HCT116 (cell line): ENCODE results near the gene TPM2. TPM values are rescaled to one million over a fixed set of nuclear protein-coding genes. Genes with fewer than 3 reads are reported as not detected.

Experiments
- ATAC-seq: fragments of 200-7000 bp; cut with Tn5 transposase; 2 replicates; pipeline ENCODE4 v1.9.1; 2020; ENCODE audit warnings: mild to moderate bottlenecking, moderate library complexity
- BruUV-seq: library from RNA; stranded (reverse); fragments of 400-500 nt; replicated peaks from 2 replicates; lab custom pipeline; 2021; lab: Mats Ljungman, UMichigan
- CTCF ChIA-PET: fragments of 300-600 bp; sonication (Branson Sonifier 250); formaldehyde crosslinking; loops from one replicate; lab custom pipeline; 2021; ENCODE audit warnings: antibody characterized with exemption; lab: Charles Lee
- POLR2A ChIA-PET: fragments of 300-600, 350-600 bp; sonication (Branson Sonifier 250); formaldehyde crosslinking; loops from one replicate; lab custom pipeline; 2021; ENCODE audit warnings: antibody characterized with exemption; lab: Charles Lee
- RAD21 ChIA-PET, 2 experiments: fragments of 300-600 bp; sonication (Branson Sonifier 250); formaldehyde crosslinking; loops; one replicate each; lab custom pipeline; 2023; ENCODE audit warnings: low total read pairs in 2 of 2; ENCODE audit not compliant: uncharacterized antibody in 2 of 2, unreplicated experiment in 2 of 2, low non-redundant PET in 1 of 2; lab: Charles Lee
- DNase-seq: peaks from one replicate; pipeline ENCODE4 v3.0.0-alpha.2; 2010; ENCODE audit warnings: low read depth, low spot score
- H2AFZ ChIP-seq: fragments of 200-600 bp; shearing (Covaris generic), sonication (generic); 2 replicates; pipeline ENCODE4 v1.6.1; 2017; ENCODE audit warnings: low read depth, mixed run types, mixed read lengths, antibody characterized with exemption, low read length; ENCODE audit not compliant: poor library complexity, severe bottlenecking
- H3K27ac ChIP-seq: 2 replicates; pipeline ENCODE4 v1.5.1; 2012; ENCODE audit warnings: low read depth, low read length
- H3K27me3 ChIP-seq: fragments of 200-600 bp; sonication (generic); 2 replicates; pipeline ENCODE4 v1.6.1; 2016; ENCODE audit warnings: mixed run types, low read length, mixed read lengths; ENCODE audit not compliant: insufficient read depth
- H3K36me3 ChIP-seq, 2 experiments: fragments of 200-500 bp in 1 of 2; fragments of 200-600 bp in 1 of 2; sonication (Bioruptor generic) in 1 of 2; sonication (generic) in 1 of 2; 2 replicates each; pipeline versions ENCODE4 v1.5.1 to v1.6.1; 2014 to 2016; ENCODE audit warnings: low read length in 2 of 2, inconsistent platforms in 1 of 2, mixed read lengths in 1 of 2, mixed run types in 1 of 2; ENCODE audit not compliant: insufficient read depth in 2 of 2, control insufficient read depth in 1 of 2
- H3K4me1 ChIP-seq, 2 experiments: fragments of 200-600 bp in 1 of 2; sonication (generic) in 1 of 2; 2 replicates each; pipeline versions ENCODE4 v1.5.1 to v1.6.1; 2012 to 2017; ENCODE audit warnings: low read length in 2 of 2, inconsistent platforms in 1 of 2, mild to moderate bottlenecking in 1 of 2, mixed read lengths in 1 of 2, mixed run types in 1 of 2, moderate library complexity in 1 of 2; ENCODE audit not compliant: insufficient read depth in 2 of 2, control insufficient read depth in 1 of 2
- H3K4me2 ChIP-seq: fragments of 200-600 bp; sonication (generic); 2 replicates; pipeline ENCODE4 v1.6.1; 2017; ENCODE audit warnings: mixed run types, low read length, mixed read lengths
- H3K4me3 ChIP-seq, 2 experiments: fragments of 200-600 bp in 1 of 2; sonication (generic) in 1 of 2; replicated peaks in 1 of 2; 2 replicates each; pipeline ENCODE4 v1.5.1; 2011 to 2016; ENCODE audit warnings: low read length in 2 of 2, control low read depth in 1 of 2, low read depth in 1 of 2, mild to moderate bottlenecking in 1 of 2, mixed read lengths in 1 of 2, mixed run types in 1 of 2
- H3K79me2 ChIP-seq: fragments of 200-600 bp; sonication (generic); 2 replicates; pipeline ENCODE4 v1.6.1; 2017; ENCODE audit warnings: mild to moderate bottlenecking, mixed run types, low read length, moderate library complexity, mixed read lengths; ENCODE audit not compliant: insufficient read depth
- H3K9ac ChIP-seq: fragments of 200-600 bp; sonication (generic); 2 replicates; pipeline ENCODE4 v1.6.1; 2016; ENCODE audit warnings: low read length, mixed read lengths
- H3K9me2 ChIP-seq: fragments of 200-600 bp; sonication (generic), shearing (Covaris generic); 2 replicates; pipeline ENCODE4 v1.6.1; 2017; ENCODE audit warnings: mixed run types, mild to moderate bottlenecking, moderate library complexity; ENCODE audit not compliant: insufficient read depth
- H3K9me3 ChIP-seq, 2 experiments: fragments of 200-500 bp in 1 of 2; fragments of 200-600 bp in 1 of 2; sonication (Bioruptor generic) in 1 of 2; sonication (generic) in 1 of 2; 2 replicates each; pipeline ENCODE4 v1.6.1; 2014 to 2017; ENCODE audit warnings: low read length in 2 of 2, mixed read lengths in 2 of 2, inconsistent platforms in 1 of 2, low read depth in 1 of 2, mild to moderate bottlenecking in 1 of 2, mixed run types in 1 of 2, moderate library complexity in 1 of 2; ENCODE audit not compliant: control insufficient read depth in 1 of 2, insufficient read depth in 1 of 2
- H4K20me1 ChIP-seq: fragments of 200-600 bp; sonication (generic), shearing (Covaris generic); 2 replicates; pipeline ENCODE4 v1.6.1; 2017; ENCODE audit warnings: mixed run types, mild to moderate bottlenecking, moderate library complexity; ENCODE audit not compliant: insufficient read depth
- CBX3 ChIP-seq: IDR thresholded peaks from 2 replicates; pipeline ENCODE4 v1.6.1; 2012; ENCODE audit warnings: low read depth
- CEBPB ChIP-seq: IDR thresholded peaks from 2 replicates; pipeline ENCODE4 v1.6.1; 2012; ENCODE audit warnings: low read depth
- EZH2 ChIP-seq: fragments of 200-600 bp; sonication (generic); IDR thresholded peaks from 2 replicates; pipeline ENCODE4 v1.6.1; 2017; ENCODE audit warnings: antibody characterized with exemption, mixed run types
- EZH2phosphoT487 ChIP-seq: fragments of 200-600 bp; IDR thresholded peaks from 2 replicates; pipeline ENCODE4 v1.6.1; 2018; ENCODE audit warnings: antibody characterized with exemption, borderline replicate concordance
- FOSL1 ChIP-seq: IDR thresholded peaks from 2 replicates; pipeline ENCODE4 v1.6.1; 2012; ENCODE audit warnings: low read depth
- JUND ChIP-seq: IDR thresholded peaks from 2 replicates; pipeline ENCODE4 v1.6.1; 2012
- MAX ChIP-seq: IDR thresholded peaks from 2 replicates; pipeline ENCODE4 v1.6.1; 2012
- POLR2A ChIP-seq: IDR thresholded peaks from 2 replicates; pipeline ENCODE4 v1.7.0; 2011; ENCODE audit warnings: borderline replicate concordance; ENCODE audit not compliant: insufficient read depth, insufficient read length; ENCODE audit errors: extremely low read depth
- RAD21 ChIP-seq: IDR thresholded peaks from 2 replicates; pipeline ENCODE4 v1.6.1; 2012; ENCODE audit warnings: low read depth, mild to moderate bottlenecking
- SP1 ChIP-seq: IDR thresholded peaks from 2 replicates; pipeline ENCODE4 v1.6.1; 2012; ENCODE audit warnings: low read depth
- SRF ChIP-seq: IDR thresholded peaks from 2 replicates; pipeline ENCODE4 v1.6.1; 2012; ENCODE audit warnings: low read depth
- YY1 ChIP-seq: IDR thresholded peaks from 2 replicates; pipeline ENCODE4 v1.6.1; 2011; ENCODE audit warnings: low read length, low read depth, moderate library complexity, mild to moderate bottlenecking; ENCODE audit not compliant: insufficient replicate concordance; ENCODE audit errors: extremely low read depth
- intact Hi-C: fragments of 100-400 bp; cut with micrococcal nuclease; formaldehyde crosslinking; loops from 2 replicates; pipeline ENCODE4 v1.10.0; 2022
- total RNA-seq: library from RNA; stranded (reverse); gene quantifications from one replicate; pipeline ENCODE4 v1.2.1, GENCODE V29; 2021; ENCODE audit not compliant: unreplicated experiment
- TF ChIP-seq, protein P1 (sequence below): IDR thresholded peaks from 2 replicates; pipeline ENCODE4 v1.6.1; 2012
- TF ChIP-seq, protein P2 (sequence below): IDR thresholded peaks from 2 replicates; pipeline ENCODE4 v1.6.1; 2011; ENCODE audit warnings: mild to moderate bottlenecking, low read length, moderate library complexity; ENCODE audit not compliant: insufficient replicate concordance; ENCODE audit errors: extremely low read depth
- TF ChIP-seq, protein P3 (sequence below), 3 experiments: fragments of 200-600 bp in 1 of 3; sonication (generic) in 1 of 3; IDR thresholded peaks in 2 of 3; conservative IDR thresholded peaks in 1 of 3; 2 replicates each; pipeline ENCODE4 v1.5.1; 2012 to 2017; ENCODE audit warnings: low read depth in 2 of 3, low read length in 2 of 3, antibody characterized with exemption in 1 of 3, borderline replicate concordance in 1 of 3, control low read depth in 1 of 3, mild to moderate bottlenecking in 1 of 3, mixed read lengths in 1 of 3, mixed run types in 1 of 3, moderate library complexity in 1 of 3; ENCODE audit not compliant: insufficient read depth in 1 of 3
- TF ChIP-seq, protein P4 (sequence below): IDR thresholded peaks from 2 replicates; pipeline ENCODE4 v1.6.1; 2012; ENCODE audit warnings: low read depth

The TPM2 gene
- total RNA-seq, 1 experiment from 2014 or later, result 278 TPM

DNA sequence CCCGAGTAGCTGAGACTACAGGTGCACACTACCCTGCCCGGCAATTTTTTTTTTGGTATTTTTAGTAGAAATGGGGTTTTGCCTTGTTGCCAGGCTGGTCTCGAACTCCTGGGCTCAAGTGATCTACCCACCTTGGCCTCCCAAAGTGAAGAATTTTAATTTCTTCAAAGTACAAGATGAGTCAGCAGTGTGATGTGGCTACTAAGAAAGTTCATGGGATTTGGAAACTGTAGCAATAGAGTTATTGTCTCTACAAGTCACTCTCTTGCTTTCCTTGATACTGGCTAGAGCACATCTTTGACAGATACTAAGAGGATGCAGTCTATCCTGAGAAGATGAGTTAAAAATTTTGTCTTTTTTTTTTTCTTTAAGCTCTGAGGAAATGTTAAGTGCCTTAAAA lies 44.4 kb upstream of the TPM2 start (continued):
- TF ChIP-seq, protein P1, sequence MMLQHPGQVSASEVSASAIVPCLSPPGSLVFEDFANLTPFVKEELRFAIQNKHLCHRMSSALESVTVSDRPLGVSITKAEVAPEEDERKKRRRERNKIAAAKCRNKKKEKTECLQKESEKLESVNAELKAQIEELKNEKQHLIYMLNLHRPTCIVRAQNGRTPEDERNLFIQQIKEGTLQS, result no peak
- TF ChIP-seq POLR2A (no peak), SRF (no peak), EZH2 (no peak), CEBPB (no peak), SP1 (no peak), MAX (no peak), EZH2phosphoT487 (no peak)

- H4K20me1 ChIP-seq, result no peaks in the 10 kb centered on the region
- TSS peak; percentile 78 for BruUV-seq
- peak; percentile 79 for DNase-seq
- no peaks in the 10 kb centered on the region for H3K9me3 ChIP-seq
- H3K9me2 ChIP-seq, result no peaks in the 10 kb centered on the region
- peaks cover 22 to 37% of the 10 kb centered on the region in 2 experiments for H3K4me1 ChIP-seq
- peaks cover 19 to 23% of the 10 kb centered on the region in 2 experiments; a peak in 3 of 4 replicates for H3K36me3 ChIP-seq
- ATAC-seq, result peak; percentile 24
- TF ChIP-seq JUND, result no peak
- TF ChIP-seq, protein P2, sequence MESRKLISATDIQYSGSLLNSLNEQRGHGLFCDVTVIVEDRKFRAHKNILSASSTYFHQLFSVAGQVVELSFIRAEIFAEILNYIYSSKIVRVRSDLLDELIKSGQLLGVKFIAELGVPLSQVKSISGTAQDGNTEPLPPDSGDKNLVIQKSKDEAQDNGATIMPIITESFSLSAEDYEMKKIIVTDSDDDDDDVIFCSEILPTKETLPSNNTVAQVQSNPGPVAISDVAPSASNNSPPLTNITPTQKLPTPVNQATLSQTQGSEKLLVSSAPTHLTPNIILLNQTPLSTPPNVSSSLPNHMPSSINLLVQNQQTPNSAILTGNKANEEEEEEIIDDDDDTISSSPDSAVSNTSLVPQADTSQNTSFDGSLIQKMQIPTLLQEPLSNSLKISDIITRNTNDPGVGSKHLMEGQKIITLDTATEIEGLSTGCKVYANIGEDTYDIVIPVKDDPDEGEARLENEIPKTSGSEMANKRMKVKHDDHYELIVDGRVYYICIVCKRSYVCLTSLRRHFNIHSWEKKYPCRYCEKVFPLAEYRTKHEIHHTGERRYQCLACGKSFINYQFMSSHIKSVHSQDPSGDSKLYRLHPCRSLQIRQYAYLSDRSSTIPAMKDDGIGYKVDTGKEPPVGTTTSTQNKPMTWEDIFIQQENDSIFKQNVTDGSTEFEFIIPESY, result no peak
- TF ChIP-seq, protein P3, sequence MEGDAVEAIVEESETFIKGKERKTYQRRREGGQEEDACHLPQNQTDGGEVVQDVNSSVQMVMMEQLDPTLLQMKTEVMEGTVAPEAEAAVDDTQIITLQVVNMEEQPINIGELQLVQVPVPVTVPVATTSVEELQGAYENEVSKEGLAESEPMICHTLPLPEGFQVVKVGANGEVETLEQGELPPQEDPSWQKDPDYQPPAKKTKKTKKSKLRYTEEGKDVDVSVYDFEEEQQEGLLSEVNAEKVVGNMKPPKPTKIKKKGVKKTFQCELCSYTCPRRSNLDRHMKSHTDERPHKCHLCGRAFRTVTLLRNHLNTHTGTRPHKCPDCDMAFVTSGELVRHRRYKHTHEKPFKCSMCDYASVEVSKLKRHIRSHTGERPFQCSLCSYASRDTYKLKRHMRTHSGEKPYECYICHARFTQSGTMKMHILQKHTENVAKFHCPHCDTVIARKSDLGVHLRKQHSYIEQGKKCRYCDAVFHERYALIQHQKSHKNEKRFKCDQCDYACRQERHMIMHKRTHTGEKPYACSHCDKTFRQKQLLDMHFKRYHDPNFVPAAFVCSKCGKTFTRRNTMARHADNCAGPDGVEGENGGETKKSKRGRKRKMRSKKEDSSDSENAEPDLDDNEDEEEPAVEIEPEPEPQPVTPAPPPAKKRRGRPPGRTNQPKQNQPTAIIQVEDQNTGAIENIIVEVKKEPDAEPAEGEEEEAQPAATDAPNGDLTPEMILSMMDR (IDR thresholded peaks at IDR 0.05 in 2 of 3, conservative IDR thresholded peaks at IDR 0.05 in 1 of 3; ENCODE audit: borderline replicate concordance in 1 of 3, insufficient read depth in 1 of 3, low read depth in 2 of 3, low read length in 2 of 3), result peak in 1 of 3 experiments; percentile 27; a peak in 2 of 6 replicates
- TF ChIP-seq FOSL1, result no peak
- no peak for TF ChIP-seq CBX3
- TF ChIP-seq, protein P4, sequence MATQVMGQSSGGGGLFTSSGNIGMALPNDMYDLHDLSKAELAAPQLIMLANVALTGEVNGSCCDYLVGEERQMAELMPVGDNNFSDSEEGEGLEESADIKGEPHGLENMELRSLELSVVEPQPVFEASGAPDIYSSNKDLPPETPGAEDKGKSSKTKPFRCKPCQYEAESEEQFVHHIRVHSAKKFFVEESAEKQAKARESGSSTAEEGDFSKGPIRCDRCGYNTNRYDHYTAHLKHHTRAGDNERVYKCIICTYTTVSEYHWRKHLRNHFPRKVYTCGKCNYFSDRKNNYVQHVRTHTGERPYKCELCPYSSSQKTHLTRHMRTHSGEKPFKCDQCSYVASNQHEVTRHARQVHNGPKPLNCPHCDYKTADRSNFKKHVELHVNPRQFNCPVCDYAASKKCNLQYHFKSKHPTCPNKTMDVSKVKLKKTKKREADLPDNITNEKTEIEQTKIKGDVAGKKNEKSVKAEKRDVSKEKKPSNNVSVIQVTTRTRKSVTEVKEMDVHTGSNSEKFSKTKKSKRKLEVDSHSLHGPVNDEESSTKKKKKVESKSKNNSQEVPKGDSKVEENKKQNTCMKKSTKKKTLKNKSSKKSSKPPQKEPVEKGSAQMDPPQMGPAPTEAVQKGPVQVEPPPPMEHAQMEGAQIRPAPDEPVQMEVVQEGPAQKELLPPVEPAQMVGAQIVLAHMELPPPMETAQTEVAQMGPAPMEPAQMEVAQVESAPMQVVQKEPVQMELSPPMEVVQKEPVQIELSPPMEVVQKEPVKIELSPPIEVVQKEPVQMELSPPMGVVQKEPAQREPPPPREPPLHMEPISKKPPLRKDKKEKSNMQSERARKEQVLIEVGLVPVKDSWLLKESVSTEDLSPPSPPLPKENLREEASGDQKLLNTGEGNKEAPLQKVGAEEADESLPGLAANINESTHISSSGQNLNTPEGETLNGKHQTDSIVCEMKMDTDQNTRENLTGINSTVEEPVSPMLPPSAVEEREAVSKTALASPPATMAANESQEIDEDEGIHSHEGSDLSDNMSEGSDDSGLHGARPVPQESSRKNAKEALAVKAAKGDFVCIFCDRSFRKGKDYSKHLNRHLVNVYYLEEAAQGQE, result no peak
- no peak for TF ChIP-seq YY1
- TF ChIP-seq RAD21, result no peak
- ChIA-PET POLR2A (interaction anchor here (1.0 to 2.6 kb wide), 9 partner anchors 16 to 214 kb away, joined by 3 to 23 read pairs (median 5); partner anchors contain the start of genes ARHGEF39, CCDC107, GBA2 and RGP1), RAD21 (no interaction called here), CTCF (interaction anchor here (0.8 to 4.0 kb wide), 15 partner anchors 9 to 179 kb away, joined by 3 to 21 read pairs (median 6); partner anchors contain the start of genes ARHGEF39, CCDC107, GBA2 and RGP1)
- H3K4me2 ChIP-seq, result peak overlapping the region; percentile 81
- H3K27ac ChIP-seq, result peak overlapping the region; percentile 90
- no peaks in the 10 kb centered on the region for H3K27me3 ChIP-seq
- H3K9ac ChIP-seq, result peak overlapping the region; percentile 83
- H2AFZ ChIP-seq, result peak overlapping the region; percentile 7
- peaks cover 53% of the 10 kb centered on the region for H3K79me2 ChIP-seq
- intact Hi-C loops, result loop anchor here (1.0 kb wide), 2 partner anchors 16 to 76 kb away; partner anchors contain the start of genes GBA2 and RGP1
- H3K4me3 ChIP-seq, result peak overlapping the region; percentile 92 to 94
Observed at GRCh38 chr9:35732800-35733541, 43.2 kb upstream of the TPM2 start.
